Caco-2 (cell line): ENCODE data around the gene CYRIA. TPM values are rescaled to one million over a fixed set of nuclear protein-coding genes. Genes with fewer than 3 reads are reported as not detected.

Source experiments
- BruUV-seq: library from RNA; stranded (reverse); fragments of 400-500 nt; replicated peaks from 2 replicates; lab custom pipeline; 2021; lab: Mats Ljungman, UMichigan
- CTCF ChIA-PET: fragments of 300-600 bp; sonication (Branson Sonifier 250); formaldehyde crosslinking; loops from one replicate; lab custom pipeline; 2022; ENCODE audit warnings: antibody characterized with exemption; lab: Charles Lee
- POLR2A ChIA-PET: fragments of 300-600 bp; sonication (Branson Sonifier 250); formaldehyde crosslinking; loops from one replicate; lab custom pipeline; 2022; ENCODE audit warnings: antibody characterized with exemption; lab: Charles Lee
- DNase-seq, 2 experiments: peaks; one replicate each; pipeline versions ENCODE4 v3.0.0 to v3.0.0-alpha.2; 2020 to 2022
- H3K27me3 ChIP-seq: replicated peaks from 2 replicates; pipeline ENCODE4 v1.6.0; 2011; ENCODE audit warnings: low read length; ENCODE audit not compliant: control insufficient read depth, insufficient read depth
- H3K36me3 ChIP-seq: 2 replicates; pipeline ENCODE4 v1.5.1; 2011; ENCODE audit warnings: low read length; ENCODE audit not compliant: control insufficient read depth, insufficient read depth
- H3K4me1 ChIP-seq: fragments of 250-450 bp; sonication (Bioruptor Pico); 2 replicates; pipeline ENCODE4 v1.5.1; 2020; ENCODE audit warnings: mild to moderate bottlenecking
- H3K4me3 ChIP-seq: 2 replicates; pipeline ENCODE4 v1.5.1; 2011; ENCODE audit warnings: low read depth, mild to moderate bottlenecking, control low read depth, low read length
- H3K9me3 ChIP-seq: fragments of 250-450 bp; sonication (Bioruptor Pico); 2 replicates; pipeline ENCODE4 v1.5.1; 2020; ENCODE audit warnings: mild to moderate bottlenecking, moderate library complexity
- H3K27ac Mint-ChIP-seq: one replicate; pipeline ENCODE4 v1.8.0; 2022; ENCODE audit warnings: mixed read lengths; ENCODE audit not compliant: unreplicated experiment
- H3K27me3 Mint-ChIP-seq: one replicate; pipeline ENCODE4 v1.8.0; 2022; ENCODE audit warnings: mixed read lengths; ENCODE audit not compliant: insufficient read depth, unreplicated experiment
- H3K36me3 Mint-ChIP-seq: one replicate; pipeline ENCODE4 v1.8.0; 2022; ENCODE audit warnings: mild to moderate bottlenecking, mixed read lengths; ENCODE audit not compliant: insufficient read depth, unreplicated experiment
- H3K4me1 Mint-ChIP-seq: one replicate; pipeline ENCODE4 v1.8.0; 2022; ENCODE audit warnings: low read depth, mixed read lengths; ENCODE audit not compliant: unreplicated experiment
- H3K4me3 Mint-ChIP-seq: one replicate; pipeline ENCODE4 v1.8.0; 2022; ENCODE audit warnings: mild to moderate bottlenecking, moderate library complexity, mixed read lengths; ENCODE audit not compliant: unreplicated experiment
- H3K9me3 Mint-ChIP-seq: one replicate; pipeline ENCODE4 v1.8.0; 2022; ENCODE audit warnings: mixed read lengths; ENCODE audit not compliant: unreplicated experiment
- CTCF ChIP-seq, 2 experiments: fragments of 200-600 bp in 1 of 2; IDR thresholded peaks; 1 replicate in 1 of 2; 2 replicates in 1 of 2; pipeline versions ENCODE4 v1.5.1 to v1.8.0; 2011 to 2022; ENCODE audit warnings: antibody characterized with exemption in 1 of 2, control low read depth in 1 of 2, inconsistent platforms in 1 of 2, low read depth in 1 of 2, low read length in 1 of 2, mild to moderate bottlenecking in 1 of 2, moderate library complexity in 1 of 2; ENCODE audit not compliant: insufficient read depth in 1 of 2, severe bottlenecking in 1 of 2, unreplicated experiment in 1 of 2
- intact Hi-C: fragments of 100-400 bp; cut with micrococcal nuclease; formaldehyde crosslinking; loops from one replicate; pipeline ENCODE4 v1.10.0; 2022; ENCODE audit not compliant: unreplicated experiment
- total RNA-seq: library from RNA; stranded (reverse); gene quantifications from 2 replicates; pipeline ENCODE4 v1.2.3, GENCODE V29; 2022

Gene CYRIA
- total RNA-seq, 1 experiment from 2014 or later, result 0.20 TPM

GRCh38 chr2:16680781-16681180 lies 15.1 kb upstream of the CYRIA start:
- DNase-seq, result no peak
- TF ChIP-seq CTCF (IDR thresholded peaks at IDR 0.05; ENCODE audit: insufficient read depth in 1 of 2, low read depth in 1 of 2, low read length in 1 of 2, severe bottlenecking in 1 of 2, unreplicated experiment in 1 of 2), result no peak
- Histone ChIP-seq H3K27me3 (no peaks in the 10 kb centered on the region; the same call in 1 of the 2 replicates), H3K36me3 (no peaks in the 10 kb centered on the region), H3K4me1 (no peaks in the 10 kb centered on the region), H3K4me3 (no peak overlapping the region), H3K9me3 (peaks cover 17% of the 10 kb centered on the region)
- Mint-ChIP-seq H3K27me3 (peaks cover 14% of the 10 kb centered on the region), H3K9me3 (no peaks in the 10 kb centered on the region), H3K4me3 (no peak overlapping the region), H3K27ac (no peak overlapping the region), H3K4me1 (no peaks in the 10 kb centered on the region), H3K36me3 (no peaks in the 10 kb centered on the region)
- intact Hi-C loops, result no loop called here
- ChIA-PET CTCF (no interaction called here), POLR2A (no interaction called here)
- no TSS peak for BruUV-seq

- intact Hi-C loops, result no loop called here
- Mint-ChIP-seq H3K4me3 (no peak overlapping the region), H3K27ac (no peak overlapping the region), H3K4me1 (no peaks in the 10 kb centered on the region), H3K36me3 (no peaks in the 10 kb centered on the region), H3K9me3 (no peaks in the 10 kb centered on the region), H3K27me3 (peaks cover 11% of the 10 kb centered on the region)
- POLR2A ChIA-PET, result no interaction called here
- CTCF ChIA-PET, result no interaction called here
- no peak for DNase-seq
- Histone ChIP-seq H3K27me3 (no peaks in the 10 kb centered on the region; the same call in 1 of the 2 replicates), H3K36me3 (no peaks in the 10 kb centered on the region), H3K4me1 (no peaks in the 10 kb centered on the region), H3K4me3 (no peak overlapping the region), H3K9me3 (peaks cover 17% of the 10 kb centered on the region)
- BruUV-seq, result no TSS peak
- TF ChIP-seq CTCF (IDR thresholded peaks at IDR 0.05; ENCODE audit: insufficient read depth in 1 of 2, low read depth in 1 of 2, low read length in 1 of 2, severe bottlenecking in 1 of 2, unreplicated experiment in 1 of 2), result no peak
Observed at GRCh38 chr2:16680304-16680703, 14.7 kb upstream of the CYRIA start.

GRCh38 chr2:16678964-16679363 lies 13.3 kb upstream of the CYRIA start:
- Mint-ChIP-seq H3K9me3 (no peaks in the 10 kb centered on the region), H3K36me3 (no peaks in the 10 kb centered on the region), H3K27ac (no peak overlapping the region), H3K4me3 (no peak overlapping the region), H3K4me1 (no peaks in the 10 kb centered on the region), H3K27me3 (peaks cover 13% of the 10 kb centered on the region)
- Histone ChIP-seq H3K4me3 (no peak overlapping the region), H3K9me3 (peaks cover 17% of the 10 kb centered on the region), H3K27me3 (no peaks in the 10 kb centered on the region; the same call in 1 of the 2 replicates), H3K4me1 (no peaks in the 10 kb centered on the region), H3K36me3 (no peaks in the 10 kb centered on the region)
- intact Hi-C loops, result no loop called here
- TF ChIP-seq CTCF (IDR thresholded peaks at IDR 0.05; ENCODE audit: insufficient read depth in 1 of 2, low read depth in 1 of 2, low read length in 1 of 2, severe bottlenecking in 1 of 2, unreplicated experiment in 1 of 2), result no peak
- ChIA-PET CTCF (no interaction called here), POLR2A (no interaction called here)
- DNase-seq, result no peak
- no TSS peak for BruUV-seq
